GM18520 (cell line): Measurements from ENCODE around the gene CHMP4A.

ENCODE experiments used
- ATAC-seq: cut with Tn5 transposase; IDR thresholded peaks from one replicate; pipeline ENCODE4 v1.9.1; 2021; ENCODE audit not compliant: unreplicated experiment

CHMP4A gene

GRCh38 chr14:24179961-24180796 lies 33.1 kb downstream of the CHMP4A start:
- no peak for ATAC-seq

GRCh38 chr14:24179294-24179960 lies 33.9 kb downstream of the CHMP4A start:
- no peak for ATAC-seq

- no peak for ATAC-seq
These were observed 34.7 kb downstream of the CHMP4A start for GRCh38 chr14:24178399-24179178.

GRCh38 chr14:24177891-24178290 lies 35.4 kb downstream of the CHMP4A start:
- no peak for ATAC-seq

- no peak for ATAC-seq
These were observed 36.1 kb downstream of the CHMP4A start for GRCh38 chr14:24177041-24177825.

- no peak for ATAC-seq
These were observed 36.7 kb downstream of the CHMP4A start for GRCh38 chr14:24176599-24176998.

GRCh38 chr14:24172871-24173281 lies 40.4 kb downstream of the CHMP4A start:
- ATAC-seq: no peak

GRCh38 chr14:24172261-24172860 lies 40.9 kb downstream of the CHMP4A start:
- ATAC-seq: no peak

- peak; percentile 51 for ATAC-seq
These were observed 41.6 kb downstream of the CHMP4A start, which contains the start of gene REC8 for GRCh38 chr14:24171422-24172260. REC8 (plus strand) TSS chr14:24172080; CDS start chr14:24172553, 473 bp downstream.

- no peak for ATAC-seq
These were observed 45.7 kb downstream of the CHMP4A start for GRCh38 chr14:24167469-24168114.

- no peak for ATAC-seq
These were observed 47.5 kb downstream of the CHMP4A start for GRCh38 chr14:24165785-24166184.

GRCh38 chr14:24164518-24164991 lies 48.7 kb downstream of the CHMP4A start:
- no peak for ATAC-seq

GRCh38 chr14:24162093-24162492 lies 51.2 kb downstream of the CHMP4A start:
- no peak for ATAC-seq

- ATAC-seq: peak; percentile 61
These were observed 52.2 kb downstream of the CHMP4A start, which contains the start of gene IRF9 for GRCh38 chr14:24160850-24161804. IRF9 (plus strand) TSS chr14:24161265; CDS start chr14:24162145, 880 bp downstream.

- peak; percentile 2 for ATAC-seq
These were observed 52.8 kb downstream of the CHMP4A start for GRCh38 chr14:24160499-24160849.

GRCh38 chr14:24159777-24160498 lies 53.4 kb downstream of the CHMP4A start:
- no peak for ATAC-seq
